OCI-LY7 (cell line): Measurements from ENCODE around the gene THSD8. TPM values are rescaled to one million over a fixed set of nuclear protein-coding genes. Genes with fewer than 3 reads are reported as not detected.

Experiments
- Bru-seq: library from RNA; stranded (reverse); fragments of 400-500 nt; gene quantifications from one replicate; lab custom pipeline; 2021; lab: Mats Ljungman, UMichigan
- BruChase-seq, 2 experiments: library from RNA; stranded (reverse); fragments of 400-500 nt; gene quantifications; one replicate each; lab custom pipeline; 2021; lab: Mats Ljungman, UMichigan
- BruUV-seq: library from RNA; stranded (reverse); fragments of 400-500 nt; replicated peaks from 2 replicates; lab custom pipeline; 2021; lab: Mats Ljungman, UMichigan
- CTCF ChIA-PET: fragments of 300-600 bp; sonication (Branson Sonifier 250); formaldehyde crosslinking; loops from one replicate; lab custom pipeline; 2022; ENCODE audit warnings: antibody characterized with exemption; ENCODE audit not compliant: unreplicated experiment; lab: Charles Lee
- POLR2A ChIA-PET: fragments of 300-600 bp; sonication (Branson Sonifier 250); formaldehyde crosslinking; loops from one replicate; lab custom pipeline; 2022; ENCODE audit warnings: antibody characterized with exemption; lab: Charles Lee
- DNase-seq: peaks from one replicate; pipeline ENCODE4 v3.0.0-alpha.2; 2015; ENCODE audit warnings: low spot score
- H2AFZ ChIP-seq: fragments of 200-600 bp; sonication (generic), shearing (Covaris generic); 2 replicates; pipeline ENCODE4 v1.6.1; 2014; ENCODE audit warnings: mild to moderate bottlenecking, antibody characterized with exemption, low read length, moderate library complexity
- H3K27ac ChIP-seq: fragments of 200-600 bp; sonication (generic); 2 replicates; pipeline ENCODE4 v1.5.1; 2014; ENCODE audit warnings: mixed run types, low read depth, mild to moderate bottlenecking, moderate library complexity, low read length, inconsistent platforms; ENCODE audit not compliant: poor library complexity, severe bottlenecking
- H3K36me3 ChIP-seq: fragments of 200-600 bp; sonication (generic); 2 replicates; pipeline ENCODE4 v1.6.1; 2014; ENCODE audit warnings: mild to moderate bottlenecking, antibody characterized with exemption, low read length, moderate library complexity, mixed read lengths; ENCODE audit not compliant: insufficient read depth
- H3K4me1 ChIP-seq: fragments of 200-600 bp; sonication (generic); 2 replicates; pipeline ENCODE4 v1.5.1; 2014; ENCODE audit warnings: mild to moderate bottlenecking, low read length; ENCODE audit not compliant: insufficient read depth, poor library complexity, severe bottlenecking
- H3K4me2 ChIP-seq: fragments of 200-600 bp; sonication (generic); 2 replicates; pipeline ENCODE4 v1.6.1; 2014; ENCODE audit warnings: mild to moderate bottlenecking, low read length
- H3K4me3 ChIP-seq: fragments of 200-600 bp; sonication (generic); 2 replicates; pipeline ENCODE4 v1.5.1; 2014; ENCODE audit warnings: mild to moderate bottlenecking, low read depth, low read length; ENCODE audit not compliant: poor library complexity, severe bottlenecking
- H3K79me2 ChIP-seq: fragments of 200-600 bp; sonication (generic); 2 replicates; pipeline ENCODE4 v1.6.1; 2016; ENCODE audit warnings: low read depth, mild to moderate bottlenecking, low read length, moderate library complexity, mixed read lengths; ENCODE audit not compliant: insufficient read depth
- H3K9me2 ChIP-seq: fragments of 200-600 bp; sonication (generic); 2 replicates; pipeline ENCODE4 v1.6.1; 2016; ENCODE audit warnings: mild to moderate bottlenecking, low read length, mixed read lengths; ENCODE audit not compliant: insufficient read depth
- H3K9me3 ChIP-seq: fragments of 200-600 bp; sonication (generic); 2 replicates; pipeline ENCODE4 v1.6.1; 2014; ENCODE audit warnings: mild to moderate bottlenecking, mixed run types, low read length, mixed read lengths
- H4K20me1 ChIP-seq: fragments of 200-600 bp; sonication (generic); 2 replicates; pipeline ENCODE4 v1.6.1; 2014; ENCODE audit warnings: mild to moderate bottlenecking, antibody characterized with exemption, low read length, moderate library complexity, mixed read lengths; ENCODE audit not compliant: insufficient read depth
- CTCF ChIP-seq: fragments of 200-600 bp; sonication (generic); conservative IDR thresholded peaks from 2 replicates; pipeline ENCODE4 v1.5.1; 2014; ENCODE audit warnings: mild to moderate bottlenecking, antibody characterized with exemption, low read length, moderate library complexity, mixed read lengths
- EZH2phosphoT487 ChIP-seq: fragments of 200-600 bp; sonication (generic); IDR thresholded peaks from 2 replicates; pipeline ENCODE4 v1.6.1; 2018; ENCODE audit warnings: low read depth, borderline replicate concordance, mild to moderate bottlenecking, mixed run types, antibody characterized with exemption, low read length, moderate library complexity, mixed read lengths
- intact Hi-C: fragments of 100-400 bp; cut with micrococcal nuclease; formaldehyde crosslinking; loops from one replicate; pipeline ENCODE4 v1.10.0; 2022; ENCODE audit not compliant: unreplicated experiment
- long read RNA-seq: library from polyadenylated mRNA; stranded (forward); transcript quantifications from one replicate; pipeline ENCODE4 v2.0.0, GENCODE V29; 2022
- total RNA-seq, 2 experiments: library from RNA; depleted of rRNA in 1 of 2; stranded (reverse); fragments of >200 nt in 1 of 2; shearing (Covaris generic) in 1 of 2; gene quantifications; 2 replicates each; pipeline ENCODE4 v1.2.3, GENCODE V29; 2014 to 2022

THSD8 gene
- not detected in 2 replicates for total RNA-seq (2014; rRNA removed; shearing (Covaris generic))
- total RNA-seq (2022), result 42.7 and 42.8 TPM in 2 replicates
- percentile 20 among the genes with signal in this experiment for Bru-seq, nascent RNA
- not detected for BruChase-seq, experiment 1, labeled RNA remaining after a 6-hour chase
- percentile 13 among the genes with signal in this experiment for BruChase-seq, experiment 2, labeled RNA remaining after a 2-hour chase
- long read RNA-seq, partial matches to known transcripts, result 0 of 11 reads
- long read RNA-seq, other reads (novel, unspliced or antisense), result 11 of 11 reads

GRCh38 chr19:12801466-12802266 is at the start of gene THSD8, which contains the start of gene PRDX2:
TSS of gene THSD8 (plus strand) at chr19:12802069. CDS start at chr19:12802072, 3 bp downstream.
TSS of gene PRDX2 (minus strand) at chr19:12801800. CDS start at chr19:12801261, 539 bp downstream.
- intact Hi-C loops, result no loop called here
- Histone ChIP-seq H4K20me1 (no peaks in the 10 kb centered on the region), H3K9me3 (no peaks in the 10 kb centered on the region), H3K79me2 (peaks cover 12% of the 10 kb centered on the region; the same call in 1 of the 2 replicates), H3K36me3 (peaks cover 19% of the 10 kb centered on the region; the same call in 1 of the 2 replicates), H3K4me2 (peak within 1 kb of the TSS; percentile 92), H3K9me2 (no peaks in the 10 kb centered on the region), H2AFZ (peak within 1 kb of the TSS; percentile 71; the same call in 1 of the 2 replicates), H3K4me3 (peak within 1 kb of the TSS; percentile 95), H3K27ac (peak within 1 kb of the TSS; percentile 22), H3K4me1 (peaks cover 23% of the 10 kb centered on the region)
- no TSS peak for BruUV-seq
- TF ChIP-seq CTCF (no peak), EZH2phosphoT487 (no peak)
- ChIA-PET POLR2A (interaction anchor here (1.1 kb wide), 1 partner anchor 10 kb away, joined by 5 read pairs; the partner anchor contains the start of gene JUNB), CTCF (no interaction called here)
- peak; percentile 96 for DNase-seq

GRCh38 chr19:12754465-12755196 is 47.2 kb upstream of the THSD8 start:
- no peak overlapping the region for H3K4me2 ChIP-seq
- H4K20me1 ChIP-seq, result no peaks in the 10 kb centered on the region
- BruUV-seq, result no TSS peak
- ChIA-PET POLR2A (interaction anchor here (0.6 kb wide), 1 partner anchor 19 kb away, joined by 3 read pairs; no protein-coding TSS in a partner anchor), CTCF (no interaction called here)
- H3K36me3 ChIP-seq, result no peaks in the 10 kb centered on the region
- TF ChIP-seq CTCF, result no peak
- no peak for TF ChIP-seq EZH2phosphoT487
- no peaks in the 10 kb centered on the region for H3K4me1 ChIP-seq
- H3K27ac ChIP-seq, result no peak overlapping the region
- DNase-seq, result no peak
- intact Hi-C loops, result no loop called here
- no peaks in the 10 kb centered on the region for H3K9me3 ChIP-seq
- no peak overlapping the region for H3K4me3 ChIP-seq
- no peaks in the 10 kb centered on the region for H3K9me2 ChIP-seq
- no peaks in the 10 kb centered on the region for H3K79me2 ChIP-seq
- no peak overlapping the region for H2AFZ ChIP-seq
